Thymus (tissue), 11 donors: ENCODE results near the gene PDZK1IP1. TPM values are rescaled to one million over a fixed set of nuclear protein-coding genes. Genes with fewer than 3 reads are reported as not detected.

Source experiments
- DNase-seq, 9 donors: peaks; one replicate each; pipeline ENCODE4 v3.0.0-alpha.2; 2013; ENCODE audit warnings: low spot score in 9 of 9, low read depth in 6 of 9, missing footprints in 1 of 9
- H3K27ac ChIP-seq, 2 donors: one replicate each; pipeline ENCODE4 v1.5.1; 2013; ENCODE audit warnings: control low read depth in 1 of 2, low read depth in 1 of 2, low read length in 1 of 2, mild to moderate bottlenecking in 1 of 2, moderate library complexity in 1 of 2
- H3K27me3 ChIP-seq, 2 donors: one replicate each; pipeline ENCODE4 v1.5.1; 2013; ENCODE audit warnings: low read length in 1 of 2; ENCODE audit not compliant: control insufficient read depth in 2 of 2, insufficient read depth in 1 of 2
- H3K36me3 ChIP-seq, 2 donors: one replicate each; pipeline ENCODE4 v1.5.1; 2013; ENCODE audit warnings: low read length in 1 of 2, mild to moderate bottlenecking in 1 of 2, moderate library complexity in 1 of 2; ENCODE audit not compliant: control insufficient read depth in 2 of 2, insufficient read depth in 2 of 2
- H3K4me1 ChIP-seq, 2 donors: one replicate each; pipeline ENCODE4 v1.5.1; 2013; ENCODE audit warnings: low read length in 2 of 2; ENCODE audit not compliant: control insufficient read depth in 2 of 2, insufficient read depth in 2 of 2
- H3K4me3 ChIP-seq, 2 donors: one replicate each; pipeline ENCODE4 v1.5.1; 2013; ENCODE audit warnings: low read length in 2 of 2, control low read depth in 1 of 2, mild to moderate bottlenecking in 1 of 2
- H3K9me3 ChIP-seq, 2 donors: one replicate each; pipeline ENCODE4 v1.5.1; 2013; ENCODE audit warnings: low read length in 1 of 2, mild to moderate bottlenecking in 1 of 2; ENCODE audit not compliant: control insufficient read depth in 2 of 2, insufficient read depth in 1 of 2
- WGBS: extraction: QIAGEN DNeasy Blood & Tissue Kit; methylation state at CpG from one replicate; pipeline ENCODE4 v1.1.7; 2013; 5-methylcytosine and 5-hydroxymethylcytosine counted together
- polyA plus RNA-seq: library from polyadenylated mRNA; stranded (reverse); fragments of 200-250 nt; gene quantifications from one replicate; pipeline ENCODE4 v1.2.3, GENCODE V29; 2013
- total RNA-seq: library from RNA; stranded (reverse); fragments of 120-200 nt; gene quantifications from one replicate; pipeline ENCODE4 v1.2.4, GENCODE V29; 2013
- donor health status: healthy.

The PDZK1IP1 gene
- total and polyA plus RNA-seq, 2 donors, result 1.1 to 16.4 TPM

DNA sequence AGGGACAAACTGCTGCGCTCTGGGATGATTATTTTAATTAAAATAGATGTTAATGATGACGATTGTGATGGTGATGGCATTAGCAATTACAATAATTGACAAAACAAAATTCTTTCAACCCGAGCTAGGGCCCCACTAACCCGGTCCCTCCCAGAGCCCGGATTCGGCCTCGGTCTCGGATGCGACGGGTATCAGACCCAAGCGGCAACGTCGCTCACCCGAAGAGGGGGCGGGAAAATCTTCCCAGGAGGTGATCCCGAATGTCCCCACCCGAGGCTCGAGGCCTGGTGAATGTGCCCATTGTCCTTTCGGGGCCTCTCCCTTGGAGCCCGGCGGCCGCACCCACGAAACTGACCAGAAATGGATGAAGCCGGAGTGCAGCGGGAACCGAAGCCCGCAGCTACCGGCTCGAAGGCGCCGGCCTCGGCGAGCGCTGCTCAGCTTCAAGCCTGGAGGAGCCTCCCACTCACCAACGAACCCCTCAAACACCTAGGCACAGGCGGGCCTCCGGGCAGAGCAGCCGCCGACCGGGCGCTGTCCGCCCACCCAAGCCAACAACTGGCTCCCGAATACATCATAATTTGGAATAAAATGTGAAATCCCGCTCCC is 41.0 kb upstream of the PDZK1IP1 start:
- Histone ChIP-seq H3K4me1 (peaks cover 0 to 15% of the 10 kb centered on the region in 2 donors), H3K9me3 (no peaks in the 10 kb centered on the region), H3K27ac (no peak overlapping the region), H3K4me3 (no peak overlapping the region), H3K36me3 (no peaks in the 10 kb centered on the region), H3K27me3 (peaks cover 66 to 100% of the 10 kb centered on the region in 2 donors)
- 3% methylated on average over 44 of the region's 44 CpGs for WGBS
- peak in 1 of 9 donors; percentile 39 for DNase-seq

GRCh38 chr1:47229886-47230691 is 40.3 kb upstream of the PDZK1IP1 start:
- 8% methylated on average over 23 of the region's 23 CpGs for WGBS
- no peaks in the 10 kb centered on the region for H3K36me3 ChIP-seq
- H3K4me1 ChIP-seq, result peaks cover 2 to 8% of the 10 kb centered on the region in 2 donors
- H3K4me3 ChIP-seq, result no peak overlapping the region
- H3K27me3 ChIP-seq, result peaks cover 69 to 100% of the 10 kb centered on the region in 2 donors
- no peak overlapping the region for H3K27ac ChIP-seq
- H3K9me3 ChIP-seq, result no peaks in the 10 kb centered on the region
- peak in 1 of 9 donors; percentile 22 for DNase-seq

- DNase-seq, result no peak
- H3K27me3 ChIP-seq, result peaks cover 74 to 100% of the 10 kb centered on the region in 2 donors
- H3K4me1 ChIP-seq, result peaks cover 2 to 8% of the 10 kb centered on the region in 2 donors
- 16% methylated on average over 35 of the region's 35 CpGs for WGBS
- no peaks in the 10 kb centered on the region for H3K9me3 ChIP-seq
- no peaks in the 10 kb centered on the region for H3K36me3 ChIP-seq
- H3K4me3 ChIP-seq, result no peak overlapping the region
- H3K27ac ChIP-seq, result no peak overlapping the region
Observed at GRCh38 chr1:47229031-47229885, 39.4 kb upstream of the PDZK1IP1 start.

DNA sequence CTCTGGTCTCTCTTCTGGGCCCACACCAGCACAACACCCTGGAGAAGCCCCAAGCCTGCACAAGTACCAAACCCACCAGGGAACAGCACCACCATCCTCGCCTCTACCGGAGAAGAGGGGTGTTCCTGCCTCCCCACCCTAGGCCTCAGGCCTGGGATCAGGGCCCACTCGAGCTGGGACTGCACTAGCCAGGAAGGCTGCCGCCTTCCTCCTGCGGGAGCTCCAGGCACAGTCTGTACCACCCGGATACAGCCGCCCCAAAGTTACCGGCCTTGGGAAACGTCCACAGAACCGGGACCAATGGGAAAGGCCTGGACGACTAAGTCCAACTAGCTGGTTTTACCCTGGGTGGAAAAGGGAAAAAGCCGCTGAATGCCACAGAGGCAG is 38.8 kb upstream of the PDZK1IP1 start:
- H3K27ac ChIP-seq, result no peak overlapping the region
- H3K4me3 ChIP-seq, result no peak overlapping the region
- peaks cover 2 to 8% of the 10 kb centered on the region in 2 donors for H3K4me1 ChIP-seq
- H3K27me3 ChIP-seq, result peaks cover 74 to 100% of the 10 kb centered on the region in 2 donors
- WGBS, result 75% methylated on average over 12 of the region's 12 CpGs
- no peaks in the 10 kb centered on the region for H3K9me3 ChIP-seq
- DNase-seq, result no peak
- H3K36me3 ChIP-seq, result no peaks in the 10 kb centered on the region

DNA sequence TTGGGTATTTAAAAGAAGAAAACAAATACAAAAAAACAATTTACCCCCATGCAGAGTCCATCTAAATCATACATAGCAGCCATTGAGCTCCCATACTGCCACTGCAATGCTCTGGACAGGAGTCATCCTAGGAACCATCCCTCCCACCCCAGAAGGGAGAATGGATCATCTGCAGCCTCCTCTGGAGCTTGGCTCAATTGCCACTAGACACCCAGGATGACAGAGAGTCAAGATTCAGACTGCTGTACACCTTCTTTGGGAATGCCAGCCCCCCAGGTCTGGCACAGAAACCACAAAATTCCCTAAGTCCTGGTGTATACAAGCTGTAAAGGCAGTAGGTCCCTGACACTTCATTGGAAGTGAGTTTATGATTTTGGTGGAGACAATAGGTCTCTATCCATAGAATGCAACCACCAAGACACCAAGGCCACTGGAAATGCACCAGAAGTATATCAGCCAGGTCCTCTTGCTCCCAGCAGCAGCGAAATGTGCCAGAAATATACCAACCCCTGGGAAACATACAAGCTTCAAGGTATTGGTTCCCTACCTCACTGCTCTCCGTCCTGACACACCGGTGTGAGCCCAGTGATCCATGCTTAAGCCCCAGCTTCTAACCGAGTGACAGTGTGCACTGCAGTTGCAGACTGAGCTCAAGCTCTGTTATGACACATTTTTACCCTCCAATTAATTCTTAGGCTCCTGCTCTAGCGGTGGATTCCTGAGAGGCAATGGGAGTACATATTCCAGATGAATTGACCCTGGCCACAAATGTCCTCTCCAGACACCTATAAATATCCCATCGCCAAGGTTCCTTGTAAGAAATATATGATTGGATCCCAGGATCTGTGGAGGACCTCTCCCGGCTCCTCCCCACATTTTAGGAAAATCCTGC is 37.8 kb upstream of the PDZK1IP1 start:
- Histone ChIP-seq H3K27ac (no peak overlapping the region), H3K27me3 (peaks cover 64 to 100% of the 10 kb centered on the region in 2 donors), H3K9me3 (no peaks in the 10 kb centered on the region), H3K4me1 (peaks cover 2 to 8% of the 10 kb centered on the region in 2 donors), H3K4me3 (no peak overlapping the region), H3K36me3 (no peaks in the 10 kb centered on the region)
- 94% methylated on average over 7 of the region's 7 CpGs for WGBS
- no peak for DNase-seq

- no peak overlapping the region for H3K4me3 ChIP-seq
- no peaks in the 10 kb centered on the region for H3K36me3 ChIP-seq
- 87% methylated on average over 4 of the region's 4 CpGs for WGBS
- peaks cover 59 to 95% of the 10 kb centered on the region in 2 donors for H3K27me3 ChIP-seq
- H3K4me1 ChIP-seq, result peaks cover 2 to 7% of the 10 kb centered on the region in 2 donors
- no peak for DNase-seq
- H3K9me3 ChIP-seq, result no peaks in the 10 kb centered on the region
- no peak overlapping the region for H3K27ac ChIP-seq
Observed at GRCh38 chr1:47226839-47227215, 37.0 kb upstream of the PDZK1IP1 start.

DNA sequence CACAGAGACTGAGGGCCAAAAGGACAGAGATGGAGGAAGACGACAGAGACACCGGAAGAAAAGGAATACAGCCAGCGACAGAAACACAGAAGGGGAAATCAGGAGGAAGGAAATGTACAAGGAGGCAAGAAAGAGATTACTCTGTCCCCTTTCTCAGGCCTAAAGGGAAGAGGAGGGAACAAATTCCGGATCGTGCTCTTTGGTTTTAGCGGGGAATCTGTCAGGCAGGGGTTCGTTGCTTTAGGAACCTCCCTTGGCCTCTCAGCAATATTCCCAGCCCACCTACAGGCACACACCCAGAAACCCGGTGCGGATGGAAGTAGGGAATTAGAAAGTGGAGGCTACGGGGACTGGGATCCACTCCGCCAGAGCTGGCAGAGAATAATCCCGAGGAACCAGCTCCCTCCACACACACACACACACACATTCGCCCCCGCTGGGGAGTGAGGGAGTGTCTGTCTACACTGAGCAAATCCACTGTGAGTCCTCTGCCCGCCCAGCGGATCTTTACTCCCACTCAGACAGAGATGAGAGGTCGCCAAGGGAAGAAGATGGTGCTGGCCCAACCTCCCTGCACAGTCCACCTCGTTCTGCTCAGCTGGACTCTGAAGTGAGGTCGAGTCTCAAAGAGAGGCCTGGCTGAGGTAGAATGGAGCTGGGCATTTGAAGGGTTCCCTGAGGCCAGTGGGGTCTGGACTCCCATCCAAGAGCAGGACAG is 36.4 kb upstream of the PDZK1IP1 start:
- no peak overlapping the region for H3K27ac ChIP-seq
- DNase-seq, result no peak
- peaks cover 2 to 3% of the 10 kb centered on the region in 2 donors for H3K4me1 ChIP-seq
- peaks cover 59 to 92% of the 10 kb centered on the region in 2 donors for H3K27me3 ChIP-seq
- no peak overlapping the region for H3K4me3 ChIP-seq
- H3K9me3 ChIP-seq, result no peaks in the 10 kb centered on the region
- WGBS, result 52% methylated on average over 19 of the region's 19 CpGs
- no peaks in the 10 kb centered on the region for H3K36me3 ChIP-seq
